ENCODE measurements around the gene KCNN2. TPM values are rescaled to one million over a fixed set of nuclear protein-coding genes. Genes with fewer than 3 reads are reported as not detected.

KCNN2 gene
- total RNA-seq, 1 experiment from 2014 or later: 0.17 TPM

DNA sequence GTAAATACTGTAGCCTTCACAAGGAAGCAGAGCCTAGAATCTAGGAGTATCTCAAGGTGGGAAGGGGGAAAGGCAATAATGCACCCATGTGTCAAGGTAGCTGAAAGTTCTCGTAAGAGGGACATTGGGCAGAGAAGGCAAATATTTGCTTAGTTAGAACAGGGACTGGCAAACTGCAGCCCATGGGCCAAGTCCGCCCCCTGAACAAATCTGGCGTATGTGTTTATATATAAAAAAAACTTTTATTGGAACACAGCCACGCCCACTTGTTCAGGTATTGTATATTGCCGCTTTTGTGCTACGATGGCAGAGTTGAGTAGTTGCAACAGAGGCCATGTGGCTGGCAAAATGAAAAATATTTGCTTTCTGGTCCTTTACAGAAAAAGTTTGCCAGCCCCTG lies 16.1 kb downstream of the KCNN2 start:
- TF ChIP-seq EZH2 (IDR thresholded peaks at IDR 0.05; ENCODE audit: borderline replicate concordance, low read depth, low read length, poor library complexity, severe bottlenecking): no peak
- TF ChIP-seq, protein P1, sequence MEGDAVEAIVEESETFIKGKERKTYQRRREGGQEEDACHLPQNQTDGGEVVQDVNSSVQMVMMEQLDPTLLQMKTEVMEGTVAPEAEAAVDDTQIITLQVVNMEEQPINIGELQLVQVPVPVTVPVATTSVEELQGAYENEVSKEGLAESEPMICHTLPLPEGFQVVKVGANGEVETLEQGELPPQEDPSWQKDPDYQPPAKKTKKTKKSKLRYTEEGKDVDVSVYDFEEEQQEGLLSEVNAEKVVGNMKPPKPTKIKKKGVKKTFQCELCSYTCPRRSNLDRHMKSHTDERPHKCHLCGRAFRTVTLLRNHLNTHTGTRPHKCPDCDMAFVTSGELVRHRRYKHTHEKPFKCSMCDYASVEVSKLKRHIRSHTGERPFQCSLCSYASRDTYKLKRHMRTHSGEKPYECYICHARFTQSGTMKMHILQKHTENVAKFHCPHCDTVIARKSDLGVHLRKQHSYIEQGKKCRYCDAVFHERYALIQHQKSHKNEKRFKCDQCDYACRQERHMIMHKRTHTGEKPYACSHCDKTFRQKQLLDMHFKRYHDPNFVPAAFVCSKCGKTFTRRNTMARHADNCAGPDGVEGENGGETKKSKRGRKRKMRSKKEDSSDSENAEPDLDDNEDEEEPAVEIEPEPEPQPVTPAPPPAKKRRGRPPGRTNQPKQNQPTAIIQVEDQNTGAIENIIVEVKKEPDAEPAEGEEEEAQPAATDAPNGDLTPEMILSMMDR (conservative IDR thresholded peaks at IDR 0.05; ENCODE audit: low read depth, low read length): no peak
- intact Hi-C loops (cut with micrococcal nuclease; ENCODE audit: unreplicated experiment): no loop called here
- Histone ChIP-seq H3K27ac (ENCODE audit: low read depth, low read length, poor library complexity, severe bottlenecking) (no peak overlapping the region), H3K9me3 (ENCODE audit: low read depth, low read length, poor library complexity, severe bottlenecking) (no peaks in the 10 kb centered on the region), H3K4me3 (ENCODE audit: low read depth, low read length, poor library complexity, severe bottlenecking) (no peak overlapping the region), H3K36me3 (ENCODE audit: insufficient read depth, low read length, poor library complexity, severe bottlenecking) (no peaks in the 10 kb centered on the region), H3K27me3 (replicated peaks; ENCODE audit: insufficient read depth, low read depth, low read length, poor library complexity) (no peaks in the 10 kb centered on the region), H3K4me1 (ENCODE audit: insufficient read depth, low read length, poor library complexity, severe bottlenecking) (no peaks in the 10 kb centered on the region)
- BruUV-seq (replicated peaks): no TSS peak
- ChIA-PET POLR2A (ENCODE audit: low non-redundant PET) (no interaction called here), CTCF (no interaction called here)
- DNase-seq (ENCODE audit: low spot score): no peak

GRCh38 chr5:114380721-114381120 lies 18.9 kb downstream of the KCNN2 start:
- BruUV-seq (replicated peaks): no TSS peak
- H3K27me3 ChIP-seq (replicated peaks; ENCODE audit: insufficient read depth, low read depth, low read length, poor library complexity): no peaks in the 10 kb centered on the region
- no peak overlapping the region for H3K4me3 ChIP-seq (ENCODE audit: low read depth, low read length, poor library complexity, severe bottlenecking)
- H3K9me3 ChIP-seq (ENCODE audit: low read depth, low read length, poor library complexity, severe bottlenecking): no peaks in the 10 kb centered on the region
- DNase-seq (ENCODE audit: low spot score): no peak
- POLR2A ChIA-PET (ENCODE audit: low non-redundant PET): no interaction called here
- CTCF ChIA-PET: no interaction called here
- intact Hi-C loops (cut with micrococcal nuclease; ENCODE audit: unreplicated experiment): no loop called here
- TF ChIP-seq EZH2 (IDR thresholded peaks at IDR 0.05; ENCODE audit: borderline replicate concordance, low read depth, low read length, poor library complexity, severe bottlenecking): no peak
- TF ChIP-seq, protein P1 (conservative IDR thresholded peaks at IDR 0.05; ENCODE audit: low read depth, low read length): no peak
- H3K4me1 ChIP-seq (ENCODE audit: insufficient read depth, low read length, poor library complexity, severe bottlenecking): no peaks in the 10 kb centered on the region
- H3K36me3 ChIP-seq (ENCODE audit: insufficient read depth, low read length, poor library complexity, severe bottlenecking): no peaks in the 10 kb centered on the region
- H3K27ac ChIP-seq (ENCODE audit: low read depth, low read length, poor library complexity, severe bottlenecking): no peak overlapping the region

- TF ChIP-seq, protein P1 (conservative IDR thresholded peaks at IDR 0.05; ENCODE audit: low read depth, low read length): no peak
- no peak for TF ChIP-seq EZH2 (IDR thresholded peaks at IDR 0.05; ENCODE audit: borderline replicate concordance, low read depth, low read length, poor library complexity, severe bottlenecking)
- no peak for DNase-seq (ENCODE audit: low spot score)
- Histone ChIP-seq H3K36me3 (ENCODE audit: insufficient read depth, low read length, poor library complexity, severe bottlenecking) (no peaks in the 10 kb centered on the region), H3K27me3 (replicated peaks; ENCODE audit: insufficient read depth, low read depth, low read length, poor library complexity) (no peaks in the 10 kb centered on the region), H3K4me1 (ENCODE audit: insufficient read depth, low read length, poor library complexity, severe bottlenecking) (no peaks in the 10 kb centered on the region), H3K9me3 (ENCODE audit: low read depth, low read length, poor library complexity, severe bottlenecking) (no peaks in the 10 kb centered on the region), H3K4me3 (ENCODE audit: low read depth, low read length, poor library complexity, severe bottlenecking) (no peak overlapping the region), H3K27ac (ENCODE audit: low read depth, low read length, poor library complexity, severe bottlenecking) (no peak overlapping the region)
- ChIA-PET CTCF (no interaction called here), POLR2A (ENCODE audit: low non-redundant PET) (no interaction called here)
- no TSS peak for BruUV-seq (replicated peaks)
- intact Hi-C loops (cut with micrococcal nuclease; ENCODE audit: unreplicated experiment): no loop called here
Measured at GRCh38 chr5:114387433-114387832, 25.6 kb downstream of the KCNN2 start.
